Measurements from ENCODE around the gene TMEM45A.
"Not testable (repeated sequence)": the region's sequence is repeated elsewhere in the genome, so short reads cannot be mapped to it uniquely, and the experiment has no call there.

Gene TMEM45A

DNA sequence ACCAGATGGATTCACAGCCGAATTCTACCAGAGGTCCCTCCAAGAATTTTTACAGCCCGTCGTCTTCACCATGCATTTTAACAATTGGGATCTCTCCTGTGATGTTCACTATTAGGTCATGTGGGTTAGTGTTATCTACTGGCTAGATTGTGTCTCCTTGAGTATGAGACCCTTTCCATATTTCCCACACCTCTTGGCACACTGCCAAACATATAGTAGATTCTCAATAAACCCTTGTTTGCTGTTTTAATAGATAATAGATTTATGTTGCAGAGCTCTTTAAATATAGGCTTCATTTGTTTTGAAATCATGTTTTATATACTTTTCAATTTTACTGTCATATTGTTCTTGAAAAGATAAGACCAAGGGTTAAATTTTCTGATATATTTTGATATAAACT is 82.1 kb downstream of the TMEM45A start:
- Mint-ChIP-seq H3K4me1 (no peaks in the 10 kb centered on the region), H3K9me3 (no peaks in the 10 kb centered on the region), H3K27ac (no peak overlapping the region), H3K27me3 (peaks cover 2% of the 10 kb centered on the region), H3K4me3 (no peak overlapping the region), H3K36me3 (peaks cover 2% of the 10 kb centered on the region)

DNA sequence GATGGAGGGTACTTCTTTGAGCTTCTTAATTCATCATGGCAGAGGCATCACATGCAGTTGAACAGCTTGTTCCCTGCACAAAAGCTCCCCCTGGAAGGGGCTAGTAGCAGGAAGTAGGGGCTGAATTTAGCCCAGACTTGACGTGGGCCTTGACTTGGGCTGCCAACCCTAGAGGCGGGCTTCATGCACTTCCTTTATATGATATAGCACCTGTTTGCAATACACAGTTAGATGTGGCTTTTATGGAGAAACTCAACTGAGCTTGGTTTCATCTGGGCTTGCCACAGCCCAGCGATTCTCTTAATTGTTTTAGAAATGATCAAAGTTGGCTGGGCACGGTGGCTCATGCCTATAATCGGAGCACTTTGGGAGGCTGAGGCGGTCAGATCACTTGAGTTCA is 83.3 kb downstream of the TMEM45A start:
- no peak overlapping the region for H3K4me3 Mint-ChIP-seq
- no peak overlapping the region for H3K27ac Mint-ChIP-seq
- H3K4me1 Mint-ChIP-seq, result no peaks in the 10 kb centered on the region
- peaks cover 3% of the 10 kb centered on the region for H3K27me3 Mint-ChIP-seq
- H3K36me3 Mint-ChIP-seq, result peaks cover 2% of the 10 kb centered on the region
- no peaks in the 10 kb centered on the region for H3K9me3 Mint-ChIP-seq

DNA sequence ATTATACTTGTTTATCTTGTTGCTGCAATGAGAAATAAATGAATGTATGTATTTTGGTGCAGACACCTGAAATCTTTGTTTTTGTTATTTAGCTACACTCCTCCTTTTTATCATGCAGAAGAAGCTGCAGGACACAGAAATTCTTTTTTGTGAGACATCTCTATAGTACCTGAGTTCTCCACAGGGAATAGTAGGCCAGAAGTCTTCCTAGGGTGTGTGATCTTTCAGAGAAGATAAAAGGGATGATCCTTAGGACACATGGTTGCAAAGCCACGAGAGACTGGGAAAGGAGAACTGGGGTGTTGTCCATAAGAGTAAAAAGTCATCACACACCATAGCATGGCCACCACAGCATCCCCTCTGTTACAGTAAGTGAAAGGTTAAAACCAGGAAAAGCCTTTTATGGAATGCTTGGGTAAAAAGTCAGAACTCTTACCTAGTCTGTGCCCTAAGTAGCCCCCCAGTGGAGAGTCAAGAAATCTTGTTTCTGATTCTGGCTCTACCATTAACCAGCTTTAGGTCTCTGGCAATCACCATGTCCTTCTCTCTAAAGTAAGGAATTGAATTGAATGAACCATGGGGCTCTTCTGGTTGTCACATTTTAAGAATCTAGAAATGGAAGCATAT is 85.1 kb downstream of the TMEM45A start:
- peaks cover 2% of the 10 kb centered on the region for H3K36me3 Mint-ChIP-seq
- H3K4me1 Mint-ChIP-seq, result no peaks in the 10 kb centered on the region
- H3K27me3 Mint-ChIP-seq, result peaks cover 3% of the 10 kb centered on the region
- H3K9me3 Mint-ChIP-seq, result no peaks in the 10 kb centered on the region
- H3K4me3 Mint-ChIP-seq, result no peak overlapping the region
- H3K27ac Mint-ChIP-seq, result no peak overlapping the region

DNA sequence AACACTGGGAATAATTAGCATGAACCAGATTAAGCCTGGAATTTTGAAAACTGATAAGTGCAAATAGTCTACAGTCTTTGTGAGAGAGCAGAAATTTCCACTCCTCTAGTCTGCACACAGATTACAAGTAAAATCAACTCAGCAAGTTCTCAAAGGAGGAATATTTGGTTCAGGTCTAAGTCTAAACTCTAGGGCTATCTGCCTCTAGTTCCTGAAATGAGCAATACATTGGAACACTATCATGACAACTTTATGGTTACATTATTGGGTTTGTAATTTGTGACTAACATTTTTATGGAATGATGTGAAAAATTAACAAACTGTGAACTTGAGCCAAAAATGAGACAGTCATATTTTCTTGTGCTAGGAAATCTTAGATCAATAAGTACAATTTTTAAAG is 86.2 kb downstream of the TMEM45A start:
- Mint-ChIP-seq H3K4me3 (no peak overlapping the region), H3K4me1 (no peaks in the 10 kb centered on the region), H3K27ac (no peak overlapping the region)

DNA sequence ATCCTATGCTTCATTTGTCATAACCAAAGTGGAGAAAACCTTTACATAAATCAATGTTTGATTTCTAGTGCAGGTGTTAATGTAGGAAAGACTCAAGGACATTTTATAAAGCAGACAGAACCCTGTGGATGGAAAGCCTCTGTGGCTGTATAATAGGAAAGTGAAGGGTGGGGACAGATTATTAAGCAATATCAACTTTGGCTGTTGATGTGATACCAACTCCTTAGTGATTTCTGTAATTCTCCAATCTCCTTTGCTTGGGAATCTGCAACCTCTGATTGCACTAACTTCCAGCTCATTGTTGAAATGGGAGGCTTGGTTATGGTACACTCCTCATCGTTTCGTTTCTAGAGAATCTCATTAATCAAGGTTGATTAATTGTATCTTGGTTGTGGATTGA is 87.7 kb downstream of the TMEM45A start:
- Mint-ChIP-seq H3K36me3 (no peaks in the 10 kb centered on the region), H3K4me1 (no peaks in the 10 kb centered on the region), H3K4me3 (no peak overlapping the region), H3K27me3 (peaks cover 2% of the 10 kb centered on the region), H3K9me3 (no peaks in the 10 kb centered on the region), H3K27ac (no peak overlapping the region)

More for the DNA sequence above, 86.2 kb downstream of the TMEM45A start:
- Mint-ChIP-seq H3K27me3 (peaks cover 3% of the 10 kb centered on the region), H3K9me3 (no peaks in the 10 kb centered on the region), H3K36me3 (peaks cover 2% of the 10 kb centered on the region)

DNA sequence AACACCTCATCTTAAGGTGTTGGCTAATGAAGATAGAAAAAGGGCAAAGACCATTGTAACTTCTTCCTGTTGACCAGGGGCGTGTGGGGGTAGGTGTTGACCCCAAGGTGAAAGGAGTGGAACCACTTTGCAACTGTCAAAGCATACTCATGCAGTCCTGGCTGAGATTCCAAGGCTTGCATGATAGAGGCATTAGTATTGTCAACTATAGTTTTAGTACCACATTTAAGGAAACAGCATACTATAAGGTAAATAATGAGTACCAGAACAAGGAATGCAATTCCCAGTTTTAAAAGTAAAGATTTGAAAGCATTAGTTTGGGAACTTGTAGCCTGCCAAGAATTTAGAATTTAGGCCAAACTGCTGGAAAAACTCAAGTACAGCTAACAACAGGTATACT is 89.2 kb downstream of the TMEM45A start:
- H3K27me3 Mint-ChIP-seq, result peaks cover 2% of the 10 kb centered on the region
- no peaks in the 10 kb centered on the region for H3K4me1 Mint-ChIP-seq
- H3K9me3 Mint-ChIP-seq, result no peaks in the 10 kb centered on the region
- no peak overlapping the region for H3K4me3 Mint-ChIP-seq
- no peaks in the 10 kb centered on the region for H3K36me3 Mint-ChIP-seq
- no peak overlapping the region for H3K27ac Mint-ChIP-seq

DNA sequence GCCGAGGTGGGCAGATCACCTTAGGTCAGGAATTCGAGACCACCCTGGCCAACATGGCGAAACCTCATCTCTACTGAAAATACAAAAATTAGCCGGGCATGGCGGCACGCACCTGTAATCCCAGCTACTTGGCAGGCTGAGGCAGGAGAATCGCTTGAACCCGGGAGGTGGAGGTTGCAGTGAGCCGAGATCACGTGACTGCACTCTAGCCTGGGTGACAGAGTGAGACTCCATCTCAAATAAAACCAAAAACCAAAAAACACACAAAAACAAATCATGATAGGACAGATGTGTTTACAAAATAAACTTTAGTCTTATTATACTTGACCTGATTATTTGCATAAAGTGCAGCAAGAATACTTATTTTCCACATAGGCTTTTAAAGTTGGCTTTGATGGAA is 89.7 kb downstream of the TMEM45A start:
- H3K27ac Mint-ChIP-seq, H3K36me3 Mint-ChIP-seq, H3K27me3 Mint-ChIP-seq, H3K9me3 Mint-ChIP-seq, H3K4me1 Mint-ChIP-seq, H3K4me3 Mint-ChIP-seq: not testable (repeated sequence)

DNA sequence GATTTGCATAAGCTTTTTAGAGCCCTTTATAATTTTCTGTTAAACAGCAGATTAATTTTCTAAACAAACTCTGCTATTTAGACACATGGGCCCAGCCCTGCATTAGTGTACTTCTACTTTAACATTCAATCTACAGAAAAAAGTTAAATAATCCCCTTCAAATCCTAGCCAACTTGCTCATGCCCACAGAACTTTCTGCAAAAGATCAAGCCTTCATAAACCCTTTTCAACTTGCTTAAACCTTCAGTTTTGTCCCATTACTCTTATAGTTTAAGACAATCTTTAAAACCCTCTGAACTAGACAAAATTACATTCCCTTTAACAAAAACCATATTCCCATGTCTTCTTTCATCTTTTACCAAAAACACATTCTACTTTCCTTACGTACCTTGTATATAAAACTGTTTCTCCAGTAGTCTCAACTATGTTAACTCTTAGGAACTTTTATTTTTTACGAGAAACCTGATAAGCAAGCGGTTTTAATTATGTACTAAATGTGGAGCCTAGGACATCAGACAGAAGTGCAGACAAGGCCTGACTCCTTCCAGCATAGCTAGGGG is 91.8 kb downstream of the TMEM45A start:
- Mint-ChIP-seq H3K36me3 (no peaks in the 10 kb centered on the region), H3K4me3 (no peak overlapping the region), H3K27ac (no peak overlapping the region), H3K9me3 (no peaks in the 10 kb centered on the region), H3K27me3 (peaks cover 2% of the 10 kb centered on the region), H3K4me1 (no peaks in the 10 kb centered on the region)

DNA sequence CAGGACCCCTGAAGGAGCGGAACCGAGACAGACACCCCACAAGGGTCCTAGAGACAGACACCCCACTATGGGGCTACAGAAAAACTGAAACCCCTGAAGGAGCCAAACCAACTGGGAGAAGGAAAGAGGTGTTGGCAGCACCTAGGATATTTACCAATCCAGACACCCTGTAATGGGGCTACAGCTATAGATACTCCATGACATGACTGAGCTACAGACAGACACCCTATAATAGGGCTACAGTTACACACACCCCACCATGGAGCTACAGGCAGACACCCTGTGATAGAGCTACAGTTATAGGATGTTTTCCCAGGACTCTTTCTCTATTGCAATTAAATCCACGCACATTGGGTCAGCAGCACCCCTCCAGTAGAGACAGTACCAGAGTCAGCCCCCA is 94.4 kb downstream of the TMEM45A start:
- no peak overlapping the region for H3K27ac Mint-ChIP-seq
- H3K4me3 Mint-ChIP-seq, result no peak overlapping the region
- no peaks in the 10 kb centered on the region for H3K9me3 Mint-ChIP-seq
- H3K4me1 Mint-ChIP-seq, result peaks cover 3% of the 10 kb centered on the region
- no peaks in the 10 kb centered on the region for H3K27me3 Mint-ChIP-seq
- H3K36me3 Mint-ChIP-seq, result no peaks in the 10 kb centered on the region

DNA sequence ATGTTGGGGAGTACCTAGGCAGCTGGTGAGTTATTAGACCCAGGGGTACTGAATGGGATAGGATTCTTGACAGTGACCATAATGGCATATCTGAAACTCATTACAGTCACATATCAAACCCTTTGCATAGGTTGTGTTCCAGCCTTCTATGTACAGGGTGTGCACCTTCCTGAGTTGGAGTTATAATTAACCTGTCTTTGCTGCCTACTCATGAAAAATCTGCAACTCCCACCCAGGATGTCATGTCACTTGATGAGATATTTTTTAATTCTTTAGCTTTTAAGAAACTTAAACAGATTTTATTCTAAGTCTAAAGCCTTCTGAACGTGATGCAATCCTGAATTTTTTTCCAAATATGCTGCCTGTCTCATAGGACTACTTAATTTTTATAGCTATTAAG is 95.8 kb downstream of the TMEM45A start:
- Mint-ChIP-seq H3K27ac (no peak overlapping the region), H3K4me1 (peaks cover 3% of the 10 kb centered on the region), H3K9me3 (no peaks in the 10 kb centered on the region), H3K4me3 (no peak overlapping the region), H3K36me3 (no peaks in the 10 kb centered on the region), H3K27me3 (no peaks in the 10 kb centered on the region)

DNA sequence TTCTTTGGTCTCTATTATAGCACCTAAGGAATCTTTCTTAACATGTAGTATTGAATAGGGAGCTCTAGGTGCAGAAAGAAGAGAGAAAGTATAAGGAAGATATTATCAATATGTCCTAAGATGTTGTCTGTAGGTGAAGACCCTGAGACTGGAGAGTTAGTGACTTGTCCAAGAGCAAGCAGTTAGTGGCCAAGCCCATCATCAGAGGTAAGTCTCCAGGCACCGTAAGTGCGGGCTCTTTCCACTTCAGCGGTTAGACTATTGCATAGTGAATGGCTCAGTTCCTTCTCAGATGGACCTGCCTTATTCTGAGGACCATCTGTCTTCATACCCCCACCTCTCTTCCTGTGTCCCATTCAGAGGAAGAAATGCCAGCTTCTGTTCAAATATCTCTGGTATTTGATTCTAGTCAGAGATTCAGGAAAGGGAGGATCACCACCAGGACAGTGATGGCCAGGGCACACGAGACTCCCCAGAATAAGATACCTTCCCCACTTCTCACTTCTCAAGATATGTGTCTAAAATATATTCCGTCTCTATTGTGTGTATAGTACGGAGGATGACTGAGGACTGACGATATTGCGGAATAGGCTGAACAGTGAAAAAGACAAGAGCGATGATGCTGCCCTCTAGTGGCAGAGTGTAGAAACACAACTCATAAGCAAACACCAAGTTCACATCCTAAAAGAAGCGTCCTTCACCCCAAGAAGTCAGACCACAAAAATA is 97.9 kb downstream of the TMEM45A start:
- H3K27me3 Mint-ChIP-seq, result no peaks in the 10 kb centered on the region
- peak overlapping the region; percentile 23 for H3K4me3 Mint-ChIP-seq
- H3K9me3 Mint-ChIP-seq, result no peaks in the 10 kb centered on the region
- peak overlapping the region; percentile 21 for H3K27ac Mint-ChIP-seq
- H3K4me1 Mint-ChIP-seq, result peaks cover 3% of the 10 kb centered on the region
- H3K36me3 Mint-ChIP-seq, result no peaks in the 10 kb centered on the region

DNA sequence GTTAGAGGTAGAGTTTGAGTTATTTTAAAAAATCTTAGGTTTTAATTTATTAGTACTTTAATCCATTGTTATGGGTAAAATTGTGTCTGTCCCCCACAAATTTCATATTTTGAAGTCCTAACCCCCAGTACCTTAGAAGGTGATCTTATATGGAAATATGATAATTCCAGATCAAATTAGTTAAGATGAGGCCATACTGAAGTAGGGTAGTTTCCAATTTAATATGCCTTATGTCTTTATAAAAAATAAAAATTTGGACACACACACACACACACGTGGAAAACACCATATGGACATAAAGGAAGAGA is 98.4 kb downstream of the TMEM45A start:
- Mint-ChIP-seq H3K9me3 (no peaks in the 10 kb centered on the region), H3K4me3 (no peak overlapping the region), H3K27ac (no peak overlapping the region), H3K27me3 (no peaks in the 10 kb centered on the region), H3K4me1 (peaks cover 3% of the 10 kb centered on the region), H3K36me3 (no peaks in the 10 kb centered on the region)

DNA sequence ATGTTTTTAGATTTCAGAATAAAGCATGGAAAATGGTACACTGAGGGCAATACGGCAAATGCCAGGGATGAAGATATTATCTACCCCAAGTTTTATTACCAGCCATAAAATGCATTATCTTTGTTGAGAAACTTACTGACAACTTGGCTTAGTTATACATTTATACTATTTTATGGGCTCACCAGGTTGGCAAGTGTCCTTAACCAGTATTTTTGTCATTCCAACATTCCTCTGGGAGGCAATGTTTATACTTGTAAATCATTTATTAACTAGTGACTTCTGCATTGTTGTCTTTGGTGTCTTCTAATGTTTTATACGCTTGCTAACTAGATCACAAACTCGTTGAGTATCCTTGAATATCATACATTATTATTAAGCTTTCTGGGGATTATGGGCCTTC is 99.0 kb downstream of the TMEM45A start:
- Mint-ChIP-seq H3K27me3 (no peaks in the 10 kb centered on the region), H3K36me3 (no peaks in the 10 kb centered on the region), H3K27ac (no peak overlapping the region), H3K4me1 (peaks cover 3% of the 10 kb centered on the region), H3K4me3 (no peak overlapping the region), H3K9me3 (no peaks in the 10 kb centered on the region)

DNA sequence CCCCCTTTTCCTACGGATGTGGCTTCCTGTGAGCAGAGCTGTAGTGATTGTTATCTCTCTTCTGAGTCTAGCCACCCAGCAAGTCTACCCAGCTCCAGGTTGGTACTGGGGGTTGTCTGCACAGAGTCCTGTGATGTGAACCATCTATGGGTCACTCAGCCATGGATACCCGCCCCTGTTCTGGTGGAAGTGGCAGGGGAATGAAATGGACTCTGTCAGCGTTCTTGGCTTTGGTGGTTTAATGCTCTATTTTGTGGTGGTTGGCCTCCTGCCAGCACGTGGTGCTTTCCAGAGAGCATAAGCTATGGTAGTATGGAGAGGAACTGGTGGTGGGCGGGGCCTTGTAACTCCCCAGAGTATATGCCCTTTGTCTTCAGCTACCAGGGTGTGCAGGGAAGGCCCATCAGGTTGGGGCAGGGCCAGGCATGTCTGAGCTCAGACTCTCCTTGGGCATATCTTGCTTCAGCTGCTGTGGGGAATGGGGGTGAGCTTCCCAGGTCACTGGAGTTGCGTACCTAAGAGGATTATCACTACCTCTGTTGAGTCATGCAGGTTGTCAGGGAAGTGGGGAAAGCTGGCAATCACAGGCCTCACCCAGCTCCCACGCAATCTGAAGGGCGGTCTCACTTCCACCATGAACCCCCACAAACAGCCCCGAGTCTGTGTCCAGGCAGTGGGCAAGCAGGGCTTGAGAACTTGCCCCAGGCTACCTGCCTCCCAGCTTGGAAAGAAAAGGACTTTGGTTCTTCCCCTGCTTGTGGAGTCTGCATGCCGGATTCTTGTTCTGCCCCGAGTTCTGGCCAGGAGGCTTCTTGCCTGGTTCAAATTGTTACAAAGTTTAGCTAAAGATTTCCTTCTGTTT is 108.0 kb downstream of the TMEM45A start:
- H3K27me3 Mint-ChIP-seq, result no peaks in the 10 kb centered on the region
- no peak overlapping the region for H3K4me3 Mint-ChIP-seq
- H3K9me3 Mint-ChIP-seq, result peaks cover 10% of the 10 kb centered on the region
- H3K36me3 Mint-ChIP-seq, result peaks cover 7% of the 10 kb centered on the region
- H3K27ac Mint-ChIP-seq, result no peak overlapping the region
- peaks cover 20% of the 10 kb centered on the region for H3K4me1 Mint-ChIP-seq

DNA sequence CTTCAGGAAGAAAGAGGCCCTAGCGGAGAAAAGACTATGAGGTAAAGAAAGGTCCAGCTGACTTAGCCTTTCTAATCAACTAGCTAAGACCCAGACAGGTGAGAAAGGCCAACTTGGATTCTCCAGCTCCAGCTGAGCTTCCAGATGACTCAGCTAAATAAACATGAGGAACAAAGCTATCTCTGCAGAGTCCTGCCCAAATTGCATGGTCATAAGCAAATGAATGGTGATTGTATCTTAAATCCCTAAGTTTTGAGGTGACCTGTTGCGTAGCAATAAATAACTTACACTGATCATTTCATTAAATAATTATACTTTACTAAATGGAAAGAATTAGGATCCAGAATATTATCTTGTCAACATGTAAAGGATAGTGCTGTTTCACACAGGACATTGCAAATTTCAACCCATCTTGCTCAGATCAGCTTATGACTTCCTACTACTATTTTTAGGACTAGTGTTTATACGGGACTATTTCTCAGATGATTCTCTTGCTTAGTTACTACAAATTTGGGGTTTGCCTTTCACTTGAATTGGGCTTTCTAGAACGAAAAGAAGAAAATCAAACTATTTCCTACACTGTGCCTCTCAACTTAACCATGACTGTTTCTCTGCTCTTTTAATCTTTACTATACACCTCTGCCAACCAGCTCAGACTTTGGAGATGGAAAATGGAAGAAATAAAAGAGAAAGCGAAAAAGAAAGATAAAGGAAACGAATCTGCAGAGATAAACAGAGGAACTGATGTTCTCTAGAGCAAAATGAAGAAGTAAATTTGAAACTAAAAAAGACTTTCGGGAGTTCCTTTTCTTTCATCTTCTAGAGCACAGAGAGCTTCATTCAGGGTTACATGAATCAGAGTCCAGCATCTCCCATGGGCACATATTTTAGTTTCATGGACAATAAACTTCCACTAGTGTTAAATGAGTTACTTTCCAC is 110.4 kb downstream of the TMEM45A start:
- Mint-ChIP-seq H3K9me3 (peaks cover 10% of the 10 kb centered on the region), H3K27ac (peak overlapping the region; percentile 72), H3K4me3 (peak overlapping the region; percentile 60), H3K36me3 (peaks cover 7% of the 10 kb centered on the region), H3K27me3 (no peaks in the 10 kb centered on the region), H3K4me1 (peaks cover 20% of the 10 kb centered on the region)
